ENCODE measurements around the gene OR52M1. TPM values are rescaled to one million over a fixed set of nuclear protein-coding genes. Genes with fewer than 3 reads are reported as not detected.

OR52M1 gene
- total and polyA plus RNA-seq, 7 donors: not detected

GRCh38 chr11:4541071-4541470 is 3.9 kb upstream of the OR52M1 start:
- intact Hi-C loops (cut with DNase I): loop anchor here (1.0 to 2.0 kb wide), 2 partner anchors 354 to 358 kb away; no protein-coding TSS in a partner anchor
- Histone ChIP-seq H3K4me1 (no peaks in the 10 kb centered on the region), H3K27me3 (ENCODE audit: insufficient read depth in 3 of 3, low read length in 2 of 3) (no peaks in the 10 kb centered on the region), H3K9me3 (no peaks in the 10 kb centered on the region), H3K4me3 (no peak overlapping the region), H3K36me3 (ENCODE audit: insufficient read depth in 1 of 2, low read depth in 1 of 2) (no peaks in the 10 kb centered on the region), H3K27ac (no peak overlapping the region)
- no peak for ATAC-seq
- TF ChIP-seq CTCF (IDR thresholded peaks at IDR 0.05): no peak
- DNase-seq: no peak
- WGBS, 3 donors: 11 to 44% (median 21%) methylated on average over 1 of the region's 1 CpG

GRCh38 chr11:4543561-4543960 is 1.4 kb upstream of the OR52M1 start:
- intact Hi-C loops (cut with DNase I): no loop called here
- no peak for TF ChIP-seq CTCF (IDR thresholded peaks at IDR 0.05)
- Histone ChIP-seq H3K27me3 (ENCODE audit: insufficient read depth in 3 of 3, low read length in 2 of 3) (no peaks in the 10 kb centered on the region), H3K9me3 (no peaks in the 10 kb centered on the region), H3K36me3 (ENCODE audit: insufficient read depth in 1 of 2, low read depth in 1 of 2) (no peaks in the 10 kb centered on the region), H3K4me1 (no peaks in the 10 kb centered on the region), H3K27ac (no peak overlapping the region), H3K4me3 (no peak overlapping the region)
- ATAC-seq: no peak
- DNase-seq: no peak

GRCh38 chr11:4546878-4547277 is 1.9 kb downstream of the OR52M1 start:
- intact Hi-C loops (cut with DNase I): no loop called here
- no peak for TF ChIP-seq CTCF (IDR thresholded peaks at IDR 0.05)
- no peaks in the 10 kb centered on the region for H3K9me3 ChIP-seq
- no peaks in the 10 kb centered on the region for H3K27me3 ChIP-seq (ENCODE audit: insufficient read depth in 3 of 3, low read length in 2 of 3)
- no peak for ATAC-seq
- 80 to 88% (median 88%) methylated on average over 1 of the region's 1 CpG for WGBS, 3 donors
- H3K4me1 ChIP-seq: no peaks in the 10 kb centered on the region
- H3K36me3 ChIP-seq (ENCODE audit: insufficient read depth in 1 of 2, low read depth in 1 of 2): no peaks in the 10 kb centered on the region
- no peak overlapping the region for H3K27ac ChIP-seq
- no peak overlapping the region for H3K4me3 ChIP-seq
- no peak for DNase-seq

- no peak overlapping the region for H3K4me3 ChIP-seq
- no peaks in the 10 kb centered on the region for H3K27me3 ChIP-seq (ENCODE audit: insufficient read depth in 3 of 3, low read length in 2 of 3)
- no peaks in the 10 kb centered on the region for H3K4me1 ChIP-seq
- H3K9me3 ChIP-seq: no peaks in the 10 kb centered on the region
- DNase-seq (no peak), ATAC-seq (no peak)
- TF ChIP-seq CTCF (IDR thresholded peaks at IDR 0.05): no peak
- intact Hi-C loops (cut with DNase I): no loop called here
- WGBS, 3 donors: 48 to 56% (median 50%) methylated on average over 4 of the region's 4 CpGs
- H3K36me3 ChIP-seq (ENCODE audit: insufficient read depth in 1 of 2, low read depth in 1 of 2): no peaks in the 10 kb centered on the region
- H3K27ac ChIP-seq: no peak overlapping the region
Observed at GRCh38 chr11:4547416-4547815, 2.4 kb downstream of the OR52M1 start.

- Histone ChIP-seq H3K4me3 (no peak overlapping the region), H3K36me3 (ENCODE audit: insufficient read depth in 1 of 2, low read depth in 1 of 2) (no peaks in the 10 kb centered on the region), H3K9me3 (no peaks in the 10 kb centered on the region), H3K4me1 (no peaks in the 10 kb centered on the region), H3K27me3 (ENCODE audit: insufficient read depth in 3 of 3, low read length in 2 of 3) (no peaks in the 10 kb centered on the region), H3K27ac (no peak overlapping the region)
- no peak for ATAC-seq
- TF ChIP-seq CTCF (IDR thresholded peaks at IDR 0.05): no peak
- 80 to 82% (median 81%) methylated on average over 8 of the region's 8 CpGs for whole genome bisulfite sequencing, 3 donors
- DNase-seq: no peak
- intact Hi-C loops (cut with DNase I): no loop called here
Observed at GRCh38 chr11:4551346-4551979, 6.5 kb downstream of the OR52M1 start.

Measured in psoas muscle (tissue), 8 donors.